ENCODE results near the gene RTP2. TPM values are rescaled to one million over a fixed set of nuclear protein-coding genes. Genes with fewer than 3 reads are reported as not detected.

The RTP2 gene
- total RNA-seq, 1 donor from 2014 or later: not detected

DNA sequence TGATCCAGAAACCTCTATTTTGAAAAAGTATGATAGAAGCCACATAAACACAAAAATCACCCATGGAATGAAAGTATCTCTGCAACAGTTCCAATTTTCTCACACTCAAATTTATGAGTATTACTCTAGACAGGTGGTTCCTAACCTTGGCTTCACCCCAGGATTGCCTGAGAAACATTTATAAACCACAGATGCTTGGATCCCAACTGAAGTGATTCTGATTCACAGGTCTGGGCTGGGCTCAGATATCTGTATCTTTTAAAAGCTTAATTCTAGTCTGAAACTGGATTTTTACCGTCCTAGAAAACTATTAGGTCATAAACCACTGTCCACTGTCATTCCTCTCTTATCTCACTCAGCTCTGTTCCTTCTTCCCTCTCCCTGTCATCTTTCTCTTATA lies 24.8 kb downstream of the RTP2 start:
- Mint-ChIP-seq H3K27ac (ENCODE audit: unreplicated experiment) (no peak overlapping the region), H3K4me3 (ENCODE audit: unreplicated experiment) (no peak overlapping the region), H3K27me3 (ENCODE audit: unreplicated experiment) (peaks cover 4% of the 10 kb centered on the region), H3K36me3 (ENCODE audit: unreplicated experiment) (peaks cover 5% of the 10 kb centered on the region), H3K9me3 (ENCODE audit: unreplicated experiment) (peaks cover 5% of the 10 kb centered on the region), H3K4me1 (ENCODE audit: low read depth, unreplicated experiment) (peaks cover 7% of the 10 kb centered on the region)
- TF ChIP-seq, protein P1, sequence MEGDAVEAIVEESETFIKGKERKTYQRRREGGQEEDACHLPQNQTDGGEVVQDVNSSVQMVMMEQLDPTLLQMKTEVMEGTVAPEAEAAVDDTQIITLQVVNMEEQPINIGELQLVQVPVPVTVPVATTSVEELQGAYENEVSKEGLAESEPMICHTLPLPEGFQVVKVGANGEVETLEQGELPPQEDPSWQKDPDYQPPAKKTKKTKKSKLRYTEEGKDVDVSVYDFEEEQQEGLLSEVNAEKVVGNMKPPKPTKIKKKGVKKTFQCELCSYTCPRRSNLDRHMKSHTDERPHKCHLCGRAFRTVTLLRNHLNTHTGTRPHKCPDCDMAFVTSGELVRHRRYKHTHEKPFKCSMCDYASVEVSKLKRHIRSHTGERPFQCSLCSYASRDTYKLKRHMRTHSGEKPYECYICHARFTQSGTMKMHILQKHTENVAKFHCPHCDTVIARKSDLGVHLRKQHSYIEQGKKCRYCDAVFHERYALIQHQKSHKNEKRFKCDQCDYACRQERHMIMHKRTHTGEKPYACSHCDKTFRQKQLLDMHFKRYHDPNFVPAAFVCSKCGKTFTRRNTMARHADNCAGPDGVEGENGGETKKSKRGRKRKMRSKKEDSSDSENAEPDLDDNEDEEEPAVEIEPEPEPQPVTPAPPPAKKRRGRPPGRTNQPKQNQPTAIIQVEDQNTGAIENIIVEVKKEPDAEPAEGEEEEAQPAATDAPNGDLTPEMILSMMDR (IDR thresholded peaks at IDR 0.05; ENCODE audit: partially characterized antibody, unreplicated experiment): no peak
- no peak for DNase-seq

DNA sequence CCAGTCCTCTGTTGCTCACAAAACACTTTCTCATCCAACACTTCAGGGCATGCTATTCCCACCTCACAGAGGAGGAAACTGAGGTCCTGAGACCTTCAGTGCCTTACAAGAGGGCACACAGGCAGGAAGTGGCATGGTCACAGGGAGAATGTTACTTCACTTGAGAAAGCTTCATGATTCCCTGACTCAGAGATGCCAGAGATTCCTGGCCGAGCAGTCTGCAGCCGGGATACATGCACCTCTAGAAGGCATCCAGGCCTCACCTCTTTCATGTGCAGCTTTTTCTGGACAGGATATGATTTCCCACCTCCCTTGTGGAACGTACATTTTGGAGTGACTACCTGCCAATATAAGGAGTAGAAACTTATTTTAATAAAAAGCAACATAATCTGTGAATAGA lies 29.3 kb downstream of the RTP2 start:
- Mint-ChIP-seq H3K27me3 (ENCODE audit: unreplicated experiment) (peaks cover 12% of the 10 kb centered on the region), H3K9me3 (ENCODE audit: unreplicated experiment) (peaks cover 9% of the 10 kb centered on the region), H3K4me1 (ENCODE audit: low read depth, unreplicated experiment) (peaks cover 5% of the 10 kb centered on the region), H3K27ac (ENCODE audit: unreplicated experiment) (no peak overlapping the region), H3K36me3 (ENCODE audit: unreplicated experiment) (peaks cover 5% of the 10 kb centered on the region), H3K4me3 (ENCODE audit: unreplicated experiment) (no peak overlapping the region)
- no peak for DNase-seq
- TF ChIP-seq, protein P1 (IDR thresholded peaks at IDR 0.05; ENCODE audit: partially characterized antibody, unreplicated experiment): no peak

DNA sequence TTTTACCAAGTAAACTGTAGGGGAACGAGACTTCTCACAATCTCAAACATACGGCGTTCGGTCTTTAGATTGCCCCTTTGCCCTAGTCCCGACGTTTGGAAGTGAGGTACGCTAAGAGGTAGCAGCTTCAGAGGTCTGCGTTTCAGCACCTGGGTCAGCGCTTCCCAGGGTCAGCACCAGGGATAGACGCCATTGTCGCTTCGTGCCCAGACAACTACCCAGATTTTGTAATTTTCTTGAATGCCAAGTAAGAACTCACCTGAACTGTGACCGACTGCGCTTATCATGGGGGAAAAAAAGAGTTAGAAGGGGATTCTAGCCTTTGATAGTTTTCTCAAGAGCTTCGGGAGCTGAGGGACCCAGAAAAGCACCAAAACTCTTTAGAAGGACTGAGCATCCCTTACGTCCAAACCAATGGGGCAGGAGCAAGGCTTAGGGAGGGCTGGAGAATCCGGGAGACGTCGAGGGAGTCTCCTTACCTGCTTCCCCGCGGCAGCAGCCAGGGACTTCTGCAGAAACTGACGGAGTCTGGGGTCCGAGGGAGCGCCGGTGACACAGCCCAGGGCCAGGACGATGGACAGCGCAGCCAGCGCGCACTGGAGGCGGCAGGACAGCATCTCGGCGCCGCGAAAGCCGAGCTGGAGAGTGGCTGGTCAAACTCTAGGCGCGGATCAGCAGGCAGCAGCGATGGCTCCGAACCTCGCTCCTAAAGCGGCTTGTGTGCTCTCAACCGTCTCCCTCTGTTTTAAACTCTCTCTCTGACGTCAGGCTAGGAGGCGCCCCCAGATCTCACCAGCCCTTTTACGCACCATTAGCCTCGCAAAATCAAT lies 32.5 kb downstream of the RTP2 start, which contains the start of gene SST:
SST (minus strand) TSS at position 720 of the 830 bp plus-strand sequence; CDS start at position 617, 103 bp downstream.
- Mint-ChIP-seq H3K27ac (ENCODE audit: unreplicated experiment) (peak within 1 kb of the TSS; percentile 90), H3K36me3 (ENCODE audit: unreplicated experiment) (peaks cover 5% of the 10 kb centered on the region), H3K4me1 (ENCODE audit: low read depth, unreplicated experiment) (peaks cover 5% of the 10 kb centered on the region), H3K9me3 (ENCODE audit: unreplicated experiment) (peaks cover 11% of the 10 kb centered on the region), H3K4me3 (ENCODE audit: unreplicated experiment) (peak within 1 kb of the TSS; percentile 84), H3K27me3 (ENCODE audit: unreplicated experiment) (peaks cover 12% of the 10 kb centered on the region)
- TF ChIP-seq, protein P1 (IDR thresholded peaks at IDR 0.05; ENCODE audit: partially characterized antibody, unreplicated experiment): no peak
- peak; percentile 62 for DNase-seq

DNA sequence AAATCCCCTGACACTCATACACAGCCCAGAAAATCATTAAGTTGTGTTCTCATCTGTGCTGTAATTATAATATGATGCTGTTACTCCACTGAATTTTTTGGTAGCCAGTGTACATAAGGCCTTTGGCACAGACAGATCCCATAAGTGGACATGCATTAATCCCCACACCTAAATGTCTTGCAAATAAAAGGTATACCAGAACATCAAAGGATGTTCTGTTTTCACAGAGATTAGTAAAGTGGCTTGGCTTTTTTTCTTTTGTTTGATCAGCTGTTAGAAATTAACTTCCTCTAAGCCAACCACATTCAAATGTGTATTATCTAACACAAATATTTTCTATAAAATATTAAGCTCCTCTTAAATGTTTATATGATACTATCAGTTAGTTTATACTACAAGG lies 34.8 kb downstream of the RTP2 start:
- TF ChIP-seq, protein P1 (IDR thresholded peaks at IDR 0.05; ENCODE audit: partially characterized antibody, unreplicated experiment): no peak
- H3K4me1 Mint-ChIP-seq (ENCODE audit: low read depth, unreplicated experiment): peaks cover 5% of the 10 kb centered on the region
- no peak overlapping the region for H3K4me3 Mint-ChIP-seq (ENCODE audit: unreplicated experiment)
- DNase-seq: no peak
- peaks cover 8% of the 10 kb centered on the region for H3K27me3 Mint-ChIP-seq (ENCODE audit: unreplicated experiment)
- no peaks in the 10 kb centered on the region for H3K36me3 Mint-ChIP-seq (ENCODE audit: unreplicated experiment)
- H3K9me3 Mint-ChIP-seq (ENCODE audit: unreplicated experiment): peaks cover 10% of the 10 kb centered on the region
- no peak overlapping the region for H3K27ac Mint-ChIP-seq (ENCODE audit: unreplicated experiment)

DNA sequence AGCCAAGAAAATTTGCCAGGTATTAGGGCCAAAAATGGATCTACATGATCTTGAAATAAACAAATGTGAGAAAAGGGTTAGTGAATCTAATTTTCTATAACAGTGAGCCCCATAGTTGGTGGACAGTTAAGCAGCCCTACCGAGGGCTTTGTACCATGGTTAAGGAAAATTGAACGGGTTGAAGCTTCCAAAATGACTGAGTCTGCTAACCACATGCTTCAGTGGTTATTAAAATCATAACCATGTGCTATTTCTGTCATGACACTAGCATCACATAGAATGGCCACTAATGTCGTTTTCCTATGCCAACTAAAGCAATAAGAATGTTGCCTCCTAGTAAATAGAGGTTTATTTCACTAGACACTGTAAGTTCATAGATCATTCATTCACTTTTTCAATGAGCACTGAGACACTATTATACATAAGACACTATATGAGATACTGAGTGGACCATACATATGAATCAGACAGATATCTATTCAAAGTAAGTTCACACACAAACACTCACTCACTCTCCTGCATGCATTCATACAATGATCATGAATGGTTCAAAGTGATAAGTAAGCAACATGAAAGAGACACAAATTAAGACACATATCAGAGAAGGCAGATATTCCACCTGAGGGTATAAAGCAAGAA lies 36.5 kb downstream of the RTP2 start:
- TF ChIP-seq, protein P1 (IDR thresholded peaks at IDR 0.05; ENCODE audit: partially characterized antibody, unreplicated experiment): no peak
- no peak overlapping the region for H3K4me3 Mint-ChIP-seq (ENCODE audit: unreplicated experiment)
- H3K9me3 Mint-ChIP-seq (ENCODE audit: unreplicated experiment): peaks cover 10% of the 10 kb centered on the region
- H3K4me1 Mint-ChIP-seq (ENCODE audit: low read depth, unreplicated experiment): peaks cover 5% of the 10 kb centered on the region
- no peak for DNase-seq
- no peaks in the 10 kb centered on the region for H3K36me3 Mint-ChIP-seq (ENCODE audit: unreplicated experiment)
- H3K27me3 Mint-ChIP-seq (ENCODE audit: unreplicated experiment): peaks cover 8% of the 10 kb centered on the region
- H3K27ac Mint-ChIP-seq (ENCODE audit: unreplicated experiment): no peak overlapping the region
